ENCODE measurements around the gene LCE2D.

The LCE2D gene

DNA sequence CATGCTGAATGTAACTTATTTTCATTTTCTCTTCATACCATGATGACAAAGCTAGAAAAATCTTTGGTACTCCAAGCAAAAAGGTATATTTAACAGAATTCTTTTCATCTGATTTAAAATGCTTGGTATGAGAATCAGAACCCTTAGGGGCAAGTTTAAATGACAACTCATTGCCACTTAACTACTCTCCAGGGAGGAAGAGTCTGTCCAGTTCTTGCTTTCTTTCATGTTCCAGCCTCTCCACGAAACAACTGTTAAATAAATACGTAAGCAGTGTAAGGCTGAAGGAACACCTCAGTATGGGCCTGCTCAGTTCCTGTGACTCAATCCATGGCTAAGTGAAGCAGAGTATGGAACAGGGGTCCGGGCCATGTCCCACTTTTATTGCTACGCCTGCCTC is 36.6 kb downstream of the LCE2D start:
- no peak for DNase-seq

DNA sequence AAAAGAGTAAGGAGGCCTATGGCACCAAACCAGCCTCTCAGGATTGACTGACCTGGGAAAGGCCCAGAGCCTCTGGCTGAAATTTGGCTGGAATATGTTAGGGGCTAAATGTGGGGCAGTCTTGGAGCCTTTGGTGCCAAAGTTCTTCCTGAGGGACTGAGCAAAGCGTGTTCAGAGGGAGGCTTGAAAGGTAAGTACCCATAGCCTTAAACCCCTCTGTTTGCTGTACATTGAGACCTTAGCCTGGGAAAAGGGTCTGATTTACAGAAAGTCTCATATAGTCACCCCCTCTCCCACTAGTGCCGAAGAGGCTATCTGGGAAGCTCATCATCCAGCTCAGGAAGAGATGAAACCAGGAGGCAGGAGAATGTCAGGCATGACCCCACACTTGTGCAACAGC is 44.7 kb downstream of the LCE2D start, which contains the start of gene LCE4A:
Gene LCE4A (plus strand): TSS at position 301 of the 400 bp plus-strand sequence. CDS start 916 bp downstream, outside the sequence.
- no peak for DNase-seq
